Right lung (tissue), 5 donors: Measurements from ENCODE around the gene ARHGEF10L. TPM values are rescaled to one million over a fixed set of nuclear protein-coding genes. Genes with fewer than 3 reads are reported as not detected.
A peak's percentile ranks its signal among the peaks of the same experiment; 100 is the strongest.

ENCODE experiments used
- DNase-seq, 2 donors: peaks; one replicate each; pipeline ENCODE4 v3.0.0-alpha.2; 2013
- polyA plus RNA-seq, 5 donors: library from polyadenylated mRNA; unstranded; fragments of 120-200 nt; gene quantifications; one replicate each; pipeline versions ENCODE4 v1.2.1 to v1.2.3, GENCODE V29; 2013; ENCODE audit warnings: inconsistent platforms in 1 of 5, low replicate concordance in 1 of 5; ENCODE audit not compliant: insufficient read length in 5 of 5, insufficient read depth in 1 of 5

Gene ARHGEF10L
- polyA plus RNA-seq, 5 donors, result 13.8 to 23.0 (median 18.7) TPM

GRCh38 chr1:17654519-17654918, 115.0 kb downstream of the ARHGEF10L start:
- no peak for DNase-seq

DNA sequence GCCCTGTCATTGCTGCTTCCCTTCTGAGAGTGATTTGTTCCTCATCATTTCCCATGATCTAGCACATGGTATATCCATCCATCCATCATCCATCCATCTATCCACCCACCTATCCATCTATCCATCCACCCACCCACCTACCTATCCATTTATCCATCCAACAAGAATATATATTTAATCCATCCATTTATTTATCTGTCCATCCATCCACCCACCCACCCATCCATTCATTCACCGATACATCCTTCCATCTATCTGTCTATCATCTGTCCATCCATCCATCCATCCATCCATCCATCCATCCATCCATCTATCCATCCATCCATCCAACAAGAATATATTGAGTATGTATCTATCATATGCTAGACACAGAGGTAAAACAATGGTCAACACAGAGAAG, 115.7 kb downstream of the ARHGEF10L start:
- no peak for DNase-seq

DNA sequence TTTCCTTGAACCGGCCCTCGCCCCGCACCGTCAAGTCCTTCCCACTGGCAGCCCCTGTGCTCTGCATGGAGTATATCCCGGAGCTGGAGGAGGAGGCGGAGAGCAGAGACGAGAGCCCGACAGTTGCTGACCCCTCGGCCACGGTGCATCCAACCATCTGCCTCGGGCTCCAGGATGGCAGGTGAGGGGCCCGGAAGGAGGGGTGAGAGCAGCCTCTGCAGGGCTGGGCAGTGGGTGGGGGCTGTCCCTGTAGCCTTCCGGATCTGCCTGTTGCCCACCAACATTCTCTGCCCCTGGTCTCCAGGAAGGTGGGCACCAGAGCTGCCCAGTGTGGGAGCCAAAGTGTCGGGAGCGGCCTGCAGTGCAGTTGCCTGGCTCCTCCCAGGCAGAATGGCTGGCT, 116.4 kb downstream of the ARHGEF10L start:
- no peak for DNase-seq

GRCh38 chr1:17657436-17657835, 117.9 kb downstream of the ARHGEF10L start:
- no peak for DNase-seq

GRCh38 chr1:17658837-17659236, 119.3 kb downstream of the ARHGEF10L start:
- DNase-seq, result no peak

GRCh38 chr1:17661546-17662157, 122.2 kb downstream of the ARHGEF10L start:
- peak; percentile 18 to 30 for DNase-seq

DNA sequence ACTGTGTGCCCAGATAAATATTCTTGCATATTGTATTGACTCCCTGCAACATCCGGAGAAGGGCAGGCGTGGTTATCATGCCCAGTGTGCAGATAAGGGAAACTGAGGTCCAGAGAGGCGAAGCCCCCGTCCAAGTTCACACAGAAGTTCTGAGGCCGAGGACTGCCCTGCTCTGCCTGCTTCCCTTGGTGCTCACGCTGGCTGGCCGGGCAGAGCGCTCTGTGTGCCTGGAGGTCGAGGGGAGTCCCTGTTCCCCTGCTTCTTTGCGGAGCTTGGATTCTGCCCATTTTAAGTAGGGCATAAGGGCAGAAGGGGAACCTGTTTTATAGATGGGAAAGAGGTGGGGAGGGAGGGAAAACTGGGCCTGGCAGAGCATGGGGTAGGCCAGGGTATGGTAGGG, 122.8 kb downstream of the ARHGEF10L start:
- DNase-seq, result no peak

DNA sequence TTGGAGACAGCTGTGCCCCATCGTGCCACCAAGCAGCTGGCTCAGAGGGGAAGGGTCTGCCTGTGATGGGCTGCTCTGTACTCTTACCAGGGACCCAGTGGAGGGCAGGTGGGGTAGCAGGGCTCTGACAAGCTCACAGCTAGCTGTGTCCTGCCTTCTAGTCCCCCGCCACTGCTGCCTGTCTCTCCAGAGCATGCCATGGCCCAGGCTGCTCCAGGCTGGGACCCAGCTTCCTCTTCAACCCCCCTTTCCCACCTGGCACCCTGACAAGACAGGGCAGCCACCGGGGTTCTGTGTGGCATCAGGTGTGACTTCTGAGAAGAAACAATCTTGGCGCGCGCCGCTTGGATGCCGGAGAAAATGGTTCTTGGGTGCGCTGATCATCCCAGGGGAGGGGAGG, 123.3 kb downstream of the ARHGEF10L start:
- no peak for DNase-seq

GRCh38 chr1:17663646-17664045, 124.1 kb downstream of the ARHGEF10L start:
- DNase-seq, result no peak

- DNase-seq, result no peak
Observed at GRCh38 chr1:17664322-17664721, 124.8 kb downstream of the ARHGEF10L start.

DNA sequence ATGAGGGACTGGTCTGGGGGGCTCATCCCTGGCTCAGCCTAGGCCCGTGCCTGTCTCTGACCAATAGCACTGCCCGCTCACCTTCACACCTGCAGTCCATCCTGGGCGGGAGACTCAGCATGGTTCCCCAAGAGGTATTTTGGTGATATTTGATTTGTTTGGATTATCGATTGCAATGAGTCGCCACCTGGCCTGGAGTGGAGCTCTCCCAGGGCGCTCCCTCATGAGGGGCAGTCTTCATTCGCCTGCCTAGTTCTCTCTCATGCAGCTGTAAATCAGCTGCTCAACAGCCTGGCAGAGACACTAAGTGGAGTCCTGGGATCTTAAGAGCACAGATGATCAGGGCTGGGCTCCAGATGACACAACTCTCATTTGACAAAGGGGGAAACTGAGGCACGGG, 125.6 kb downstream of the ARHGEF10L start:
- no peak for DNase-seq

DNA sequence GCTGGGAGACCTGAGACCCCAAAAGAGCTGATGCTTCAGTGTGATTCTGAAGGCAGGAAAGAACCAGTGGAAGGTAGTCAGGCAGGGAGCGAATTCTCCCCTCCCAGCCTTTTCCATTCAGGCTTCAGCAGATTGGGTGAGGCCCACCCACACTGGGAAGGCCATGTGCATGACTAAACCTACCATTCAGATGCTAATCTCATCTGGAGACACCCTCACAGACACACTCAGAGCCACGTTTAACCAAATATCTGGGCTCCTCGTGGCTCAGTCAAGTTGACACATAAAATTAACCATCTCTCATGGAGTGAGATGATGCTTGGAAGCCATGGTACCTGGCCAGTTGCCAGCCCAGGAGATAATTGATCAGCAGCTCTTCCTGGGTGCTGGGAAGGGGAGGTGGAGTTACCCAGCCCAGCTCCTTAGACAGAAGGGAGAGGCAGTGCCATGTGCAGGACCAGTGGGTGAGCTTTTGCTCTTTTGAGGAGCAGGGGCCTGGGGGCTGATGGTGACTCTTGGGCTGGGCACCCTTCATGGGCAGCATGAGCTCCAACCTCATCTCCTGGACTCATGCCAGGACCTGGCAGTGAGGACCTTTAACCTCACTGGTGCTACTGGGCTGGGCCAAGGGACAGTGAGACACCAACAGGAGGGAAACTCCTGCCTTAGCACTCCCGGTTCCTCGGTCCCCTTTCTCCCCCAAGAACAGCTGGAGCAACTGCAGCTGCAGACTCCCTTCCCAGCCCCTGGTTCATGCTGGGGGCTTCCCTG, 126.6 kb downstream of the ARHGEF10L start:
- DNase-seq, result no peak

GRCh38 chr1:17667641-17668040, 128.1 kb downstream of the ARHGEF10L start:
- no peak for DNase-seq

GRCh38 chr1:17668195-17668594, 128.7 kb downstream of the ARHGEF10L start:
- no peak for DNase-seq

DNA sequence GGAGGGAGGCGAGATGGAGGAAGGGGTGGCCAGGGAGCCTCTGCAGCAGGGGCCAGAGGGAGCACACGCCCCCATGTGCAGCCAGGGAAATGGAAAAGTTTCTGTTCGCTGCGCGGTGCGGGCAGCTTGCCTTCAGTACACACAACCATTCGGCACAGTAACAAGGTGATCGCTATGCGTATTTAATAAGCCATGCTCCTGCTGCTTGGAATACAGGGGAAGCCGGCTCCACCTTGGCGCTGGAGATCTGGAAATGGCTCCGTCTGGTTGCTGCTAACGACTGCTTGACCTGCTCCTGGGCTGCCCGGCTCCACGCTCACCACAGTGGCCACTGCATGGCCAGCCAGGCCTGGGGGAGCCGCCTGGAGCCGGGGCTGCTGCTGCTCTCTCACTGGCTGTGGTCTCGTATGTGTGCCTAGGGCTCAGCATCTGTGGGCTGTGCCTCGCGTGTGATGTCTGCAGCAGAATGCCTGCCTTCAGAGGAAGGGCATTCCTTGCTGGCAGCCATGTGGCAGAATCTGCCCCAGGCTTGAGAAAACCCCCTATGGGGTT, 129.2 kb downstream of the ARHGEF10L start:
- DNase-seq, result no peak

- DNase-seq, result no peak
Observed at GRCh38 chr1:17669305-17669704, 129.8 kb downstream of the ARHGEF10L start.

GRCh38 chr1:17669866-17670451, 130.5 kb downstream of the ARHGEF10L start:
- no peak for DNase-seq

DNA sequence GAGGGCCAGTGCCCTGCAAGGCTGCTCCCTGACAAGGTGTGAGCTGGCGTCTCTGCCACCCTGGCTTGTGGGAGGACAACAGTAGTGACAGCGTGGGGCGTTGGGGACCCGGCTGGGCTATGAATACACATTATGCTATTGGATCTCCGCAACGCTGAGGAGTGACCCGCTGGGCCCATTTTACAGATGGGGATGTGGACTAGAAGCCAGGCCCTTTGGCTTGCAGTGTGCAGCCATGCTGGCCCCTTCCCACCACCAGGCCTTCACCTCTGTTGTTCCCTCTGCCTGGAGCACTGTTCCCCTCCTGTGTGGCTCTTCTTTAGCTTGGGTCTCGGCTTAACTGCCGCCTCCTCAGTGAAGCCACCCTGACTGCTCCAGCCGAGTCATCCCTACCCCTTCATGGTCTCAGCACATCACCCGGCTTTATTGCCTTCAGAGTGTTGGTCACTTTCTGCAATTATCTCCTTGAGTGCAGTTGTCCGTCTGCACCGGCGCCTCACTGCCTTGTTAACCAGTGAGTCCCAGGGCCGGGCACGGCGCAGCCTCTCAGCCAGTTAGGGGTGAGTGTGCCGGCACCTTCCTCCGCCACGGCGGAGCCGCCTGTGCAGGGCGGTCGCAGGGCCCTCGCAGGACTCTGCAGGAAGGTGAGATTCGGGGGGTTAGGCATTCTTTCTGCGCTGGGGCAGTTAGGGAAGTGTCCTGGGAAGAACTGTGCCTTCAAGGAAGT, 131.3 kb downstream of the ARHGEF10L start:
- no peak for DNase-seq

DNA sequence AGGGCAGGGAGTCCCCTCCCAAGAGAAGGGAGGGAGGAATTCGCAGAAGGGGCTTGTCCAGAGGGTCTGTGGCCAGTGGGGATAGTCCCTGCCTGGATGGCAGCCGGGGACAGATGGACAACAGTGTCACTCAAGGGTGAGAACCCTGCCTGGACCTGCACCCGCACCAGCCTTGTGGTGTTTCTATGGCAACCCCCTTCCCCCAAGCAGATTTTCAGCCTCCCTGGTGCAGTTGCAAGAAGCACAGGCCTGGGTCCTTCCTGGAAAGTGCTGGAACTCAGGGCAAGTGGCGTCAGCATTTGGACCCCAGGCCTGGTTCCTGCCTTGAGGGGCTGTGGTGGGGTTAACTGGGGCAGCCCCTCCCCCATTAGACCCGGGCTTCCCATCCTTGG, 131.8 kb downstream of the ARHGEF10L start:
- DNase-seq, result no peak

DNA sequence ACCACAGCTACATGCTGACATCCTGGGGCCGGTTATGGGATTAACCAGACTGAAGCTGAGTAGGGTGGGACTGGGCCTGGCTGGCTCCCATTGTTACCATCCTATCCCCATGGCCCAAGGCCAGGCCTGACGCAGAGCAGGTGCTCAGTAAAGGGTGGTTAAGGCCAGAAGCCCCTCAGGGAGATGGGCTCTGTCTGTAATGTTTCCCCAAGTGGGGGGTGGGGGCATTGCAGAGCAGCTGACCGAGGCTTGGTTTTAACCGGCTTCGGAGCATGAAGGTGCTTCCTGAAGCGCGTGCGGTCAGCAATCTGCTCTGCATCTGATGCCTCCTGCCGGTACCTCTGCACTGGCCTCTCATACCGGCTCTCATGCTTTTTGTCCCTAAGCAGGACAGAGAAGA, 132.2 kb downstream of the ARHGEF10L start:
- DNase-seq, result no peak

GRCh38 chr1:17672226-17672625, 132.7 kb downstream of the ARHGEF10L start:
- no peak for DNase-seq
